GM18873 (cell line): ENCODE data around the gene NELFB.

ENCODE experiments used
- ATAC-seq: cut with Tn5 transposase; IDR thresholded peaks from one replicate; pipeline ENCODE4 v1.9.1; 2021; ENCODE audit warnings: mild to moderate bottlenecking, moderate library complexity, moderate number of reproducible peaks; ENCODE audit not compliant: unreplicated experiment, low FRiP score

NELFB gene

GRCh38 chr9:137254624-137255447, at the start of gene NELFB:
TSS of gene NELFB (plus strand) at chr9:137255327.
- ATAC-seq, result peak; percentile 50

GRCh38 chr9:137206602-137207001, 48.5 kb upstream of the NELFB start:
- no peak for ATAC-seq

GRCh38 chr9:137211532-137211931, 43.6 kb upstream of the NELFB start:
- no peak for ATAC-seq

- no peak for ATAC-seq
These were observed 42.6 kb upstream of the NELFB start for GRCh38 chr9:137212520-137212919.

GRCh38 chr9:137213160-137214060, 41.7 kb upstream of the NELFB start:
- no peak for ATAC-seq

GRCh38 chr9:137214620-137215019, 40.5 kb upstream of the NELFB start:
- ATAC-seq, result no peak

- no peak for ATAC-seq
These were observed 39.7 kb upstream of the NELFB start for GRCh38 chr9:137215196-137215986.

- no peak for ATAC-seq
These were observed 38.8 kb upstream of the NELFB start for GRCh38 chr9:137216188-137216965.

GRCh38 chr9:137217276-137218211, 37.6 kb upstream of the NELFB start:
- ATAC-seq, result no peak

- no peak for ATAC-seq
These were observed 36.8 kb upstream of the NELFB start for GRCh38 chr9:137218212-137218753.

GRCh38 chr9:137218754-137219271, 36.3 kb upstream of the NELFB start:
- ATAC-seq, result no peak

- no peak for ATAC-seq
These were observed 35.3 kb upstream of the NELFB start for GRCh38 chr9:137219757-137220316.

GRCh38 chr9:137220317-137221094, 34.6 kb upstream of the NELFB start:
- ATAC-seq, result no peak

- no peak for ATAC-seq
These were observed 34.0 kb upstream of the NELFB start for GRCh38 chr9:137221095-137221505.

- no peak for ATAC-seq
These were observed 33.5 kb upstream of the NELFB start for GRCh38 chr9:137221506-137222111.

GRCh38 chr9:137222190-137223077, 32.7 kb upstream of the NELFB start, which contains the start of gene RNF208:
TSS of gene RNF208 (minus strand) at chr9:137222240. CDS start at chr9:137221212, 1,028 bp downstream.
- ATAC-seq, result peak; percentile 2
